HG03175 (cell line): ENCODE measurements around the gene CASTOR1.

ENCODE experiments used
- ATAC-seq: cut with Tn5 transposase; IDR thresholded peaks from one replicate; pipeline ENCODE4 v1.9.1; 2021; ENCODE audit warnings: mild to moderate bottlenecking, moderate library complexity; ENCODE audit not compliant: unreplicated experiment

CASTOR1 gene

DNA sequence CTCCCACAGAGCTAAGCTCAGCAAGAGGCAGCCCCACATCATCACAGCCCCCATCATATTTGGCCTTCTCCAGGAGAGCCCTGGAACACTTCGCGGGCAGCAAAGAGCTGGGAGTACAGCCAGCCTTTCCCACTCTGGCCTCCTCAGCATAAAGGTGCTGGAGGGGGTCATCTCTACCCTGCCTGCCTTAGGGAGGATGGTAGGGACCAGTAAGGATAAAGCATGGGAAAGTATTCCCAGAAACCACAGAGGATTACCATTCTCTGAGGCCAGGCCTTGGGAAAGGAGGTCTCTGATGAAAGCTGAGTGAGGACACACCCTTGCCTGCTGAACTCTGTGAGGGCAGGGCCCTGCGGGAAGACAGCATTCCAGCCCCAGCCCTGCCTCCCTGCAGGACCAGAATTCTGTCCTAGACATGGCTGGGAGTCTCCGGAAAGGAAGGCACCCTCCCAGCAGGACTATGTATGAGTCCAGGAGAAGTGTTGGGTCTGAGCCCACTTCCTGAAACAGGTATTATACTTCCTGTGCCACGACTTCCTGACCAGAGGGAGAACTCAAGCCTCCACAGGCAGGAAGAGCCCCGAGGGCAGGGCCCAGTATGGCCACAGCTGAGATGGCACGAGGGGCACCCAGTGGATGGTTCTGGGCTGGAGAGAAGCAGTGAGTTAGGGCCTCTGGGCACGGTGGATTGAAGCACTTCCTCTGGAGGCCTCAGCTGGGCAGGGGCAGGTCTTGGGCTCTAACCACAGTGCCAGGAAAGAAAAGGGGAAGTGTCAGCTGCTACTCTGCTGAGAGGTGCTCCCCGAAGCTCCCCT lies 12.9 kb upstream of the CASTOR1 start:
- no peak for ATAC-seq

DNA sequence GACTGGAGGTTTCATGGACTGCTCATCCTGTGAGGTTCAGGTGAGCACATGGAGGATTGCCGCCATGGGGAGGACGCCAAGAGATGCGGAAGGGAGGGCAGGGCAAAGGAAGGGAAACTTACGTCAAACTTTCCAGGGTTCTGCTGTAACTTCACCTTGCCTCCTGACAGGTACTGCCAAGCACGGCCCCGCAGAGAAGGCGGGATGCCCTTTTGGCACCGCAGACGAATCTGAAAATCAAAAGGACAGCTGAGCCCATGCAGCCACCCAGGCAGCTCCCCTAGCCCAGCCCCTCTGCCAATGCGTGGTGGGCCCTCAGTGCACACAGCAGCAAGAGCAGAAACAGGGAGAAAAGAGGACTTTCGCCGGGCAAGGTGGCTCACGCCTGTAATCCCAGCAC lies 10.0 kb upstream of the CASTOR1 start:
- no peak for ATAC-seq

DNA sequence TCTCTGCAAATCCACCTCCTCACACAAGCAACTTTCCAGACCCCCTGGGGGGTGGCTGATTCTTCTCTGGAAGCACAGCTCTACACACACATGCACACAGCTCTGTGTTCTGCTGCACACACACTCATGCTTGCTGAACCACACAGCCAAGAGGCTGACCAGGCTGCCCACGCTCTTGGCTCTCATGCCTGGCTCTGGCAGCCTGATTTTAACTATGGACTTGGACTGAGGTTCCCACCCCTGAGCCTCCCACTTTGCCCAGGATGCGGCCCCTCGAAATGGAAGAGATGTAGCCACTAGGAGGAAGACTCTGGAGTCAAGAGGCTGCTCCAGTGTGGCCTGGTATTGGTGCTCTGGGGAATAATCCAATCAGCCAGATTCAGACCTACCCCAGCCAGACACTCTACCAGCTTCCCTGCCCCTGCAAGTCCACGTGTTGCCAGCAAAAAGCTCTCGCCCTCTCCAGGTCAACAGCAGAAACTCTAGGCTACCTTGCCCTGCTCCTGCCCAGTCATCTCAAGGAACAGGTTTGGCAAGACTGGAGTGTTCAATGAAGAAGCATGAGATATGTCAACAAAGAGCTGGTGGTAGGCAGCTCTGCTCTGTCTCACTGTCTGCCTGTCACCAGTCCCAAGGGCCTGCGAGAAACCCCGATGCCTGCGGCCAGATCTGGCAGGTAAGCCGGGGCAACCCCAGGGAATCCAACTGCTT lies 8.8 kb upstream of the CASTOR1 start:
- no peak for ATAC-seq

DNA sequence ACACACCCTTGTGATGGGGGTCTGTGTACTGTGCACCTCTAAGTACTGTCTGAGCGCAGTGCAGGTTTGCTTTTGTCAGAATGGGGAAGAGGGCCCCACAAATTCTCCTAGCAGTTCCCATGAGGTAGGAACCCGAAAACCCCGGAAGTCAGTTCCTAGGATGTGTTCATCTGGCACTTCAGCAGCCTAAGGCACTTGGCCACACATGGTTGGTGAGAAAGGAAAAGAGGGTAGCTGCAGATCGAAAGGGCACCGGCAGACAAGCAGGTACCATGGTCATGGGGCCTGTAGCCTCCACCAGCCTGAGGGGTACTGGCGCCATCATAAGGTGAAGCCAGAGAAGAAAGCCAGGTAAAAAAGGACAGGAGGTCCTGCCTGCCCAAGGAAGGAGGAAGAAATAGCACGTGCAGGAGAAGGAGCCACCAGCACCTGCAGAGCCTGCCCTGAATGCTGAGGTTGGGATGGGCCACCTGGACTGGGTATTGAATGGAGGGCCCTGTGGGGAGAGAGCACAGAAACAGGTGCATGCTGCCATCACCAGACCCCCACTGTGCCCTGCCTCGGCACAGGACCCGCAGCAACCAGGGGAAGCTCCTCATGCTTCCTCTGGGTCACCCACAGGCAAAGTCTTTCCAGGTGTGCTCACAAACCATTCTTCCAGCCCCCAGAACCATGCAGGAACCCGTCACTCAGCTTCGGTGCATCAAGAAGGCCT lies 8.1 kb upstream of the CASTOR1 start:
- no peak for ATAC-seq

DNA sequence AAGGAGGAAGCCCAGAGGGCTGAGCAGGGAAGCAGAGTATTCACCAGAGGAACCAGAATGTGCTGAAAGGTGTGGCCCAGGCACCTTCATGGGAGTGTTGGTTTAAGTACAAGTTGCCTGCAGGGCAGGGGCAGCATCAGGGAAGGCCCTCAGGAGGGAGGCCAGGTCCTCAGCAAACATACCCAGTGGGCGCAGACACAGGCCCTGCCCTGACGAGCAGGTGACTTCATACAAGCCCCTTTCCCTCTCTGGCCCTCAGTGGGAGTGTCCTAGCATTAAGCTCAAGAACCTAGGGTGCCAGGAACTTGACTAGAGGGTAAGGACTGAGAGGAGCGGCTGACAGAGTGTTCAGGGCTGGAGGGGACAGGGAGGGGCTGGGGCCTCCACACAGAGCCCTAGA lies 7.5 kb upstream of the CASTOR1 start:
- ATAC-seq = no peak

DNA sequence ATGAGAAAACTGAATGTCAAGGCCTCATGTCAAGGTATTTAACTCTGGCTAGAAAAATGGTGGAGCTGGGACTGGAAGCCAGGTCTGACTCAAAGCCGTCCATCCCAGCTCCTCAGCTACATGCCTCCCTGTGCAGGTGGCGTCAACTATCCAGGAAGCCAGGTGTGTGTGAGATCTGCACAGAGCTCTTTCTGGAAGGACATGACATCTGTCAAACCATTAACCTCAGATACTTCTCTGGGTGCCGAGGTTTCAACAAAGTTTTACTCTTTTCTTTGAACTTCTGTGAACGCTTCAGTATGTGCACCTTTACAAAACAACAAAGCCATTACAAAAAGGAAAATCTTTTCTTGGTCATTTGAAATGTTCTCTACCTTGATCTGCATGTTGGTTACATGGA lies 7.0 kb upstream of the CASTOR1 start:
- no peak for ATAC-seq

DNA sequence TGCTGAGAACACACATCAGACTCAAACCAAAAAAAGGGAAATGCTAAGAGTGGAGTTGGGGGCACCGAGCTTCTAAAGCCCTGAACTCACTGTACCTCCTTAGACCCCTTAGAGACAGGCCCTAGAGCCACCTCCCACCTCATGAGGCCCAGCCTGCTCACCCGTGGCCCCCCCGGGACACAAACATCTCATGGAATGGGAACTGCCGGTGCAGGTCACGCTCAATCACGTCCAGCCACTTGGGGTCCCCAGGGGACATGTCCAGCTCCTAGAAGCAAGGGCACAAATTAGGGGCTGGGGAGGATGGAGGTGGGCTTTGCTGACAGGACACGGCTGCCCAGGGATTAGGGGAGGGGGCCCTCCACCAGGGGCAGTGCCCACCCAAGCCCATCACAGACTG lies 6.3 kb upstream of the CASTOR1 start:
- no peak for ATAC-seq

DNA sequence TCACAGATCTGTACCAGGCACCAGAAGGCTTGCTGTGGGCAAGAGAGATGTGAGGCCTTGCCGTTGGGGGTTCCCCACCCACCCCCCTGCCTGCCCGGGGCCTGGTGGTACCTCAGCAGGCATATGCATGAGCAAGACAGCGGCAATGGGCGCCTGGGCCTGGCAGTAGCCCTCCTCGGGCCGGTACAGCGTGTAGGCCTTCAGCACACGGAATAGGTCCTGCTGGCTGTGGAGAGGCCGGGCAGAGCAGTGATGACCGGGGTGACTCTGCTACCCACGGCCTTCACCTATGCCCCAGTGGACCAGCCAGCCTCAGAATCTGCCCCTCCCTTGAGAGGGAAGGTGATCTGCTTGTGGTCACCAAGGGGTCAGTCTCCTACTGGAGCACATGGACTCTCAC lies 5.5 kb upstream of the CASTOR1 start:
- ATAC-seq = no peak

DNA sequence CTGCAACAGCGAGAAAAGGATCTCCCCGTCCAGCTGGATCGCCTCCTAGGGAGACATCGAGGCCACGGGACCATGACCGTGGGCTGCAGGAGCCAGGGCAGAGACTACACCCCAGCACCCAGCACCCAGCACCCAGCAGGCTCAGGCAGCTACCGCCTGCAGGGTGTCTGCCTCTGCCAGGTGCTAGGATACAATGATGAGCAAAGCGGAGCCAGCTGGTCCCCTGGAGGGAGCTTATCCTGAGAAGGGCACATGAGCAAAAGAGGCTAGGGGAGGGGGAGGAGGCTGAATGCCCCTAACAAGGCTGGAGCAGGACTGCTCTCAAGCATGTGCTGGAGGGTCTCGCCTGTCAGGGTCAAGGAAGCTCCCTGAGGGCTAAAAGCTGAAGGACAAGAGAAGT lies 4.8 kb upstream of the CASTOR1 start:
- no peak for ATAC-seq

DNA sequence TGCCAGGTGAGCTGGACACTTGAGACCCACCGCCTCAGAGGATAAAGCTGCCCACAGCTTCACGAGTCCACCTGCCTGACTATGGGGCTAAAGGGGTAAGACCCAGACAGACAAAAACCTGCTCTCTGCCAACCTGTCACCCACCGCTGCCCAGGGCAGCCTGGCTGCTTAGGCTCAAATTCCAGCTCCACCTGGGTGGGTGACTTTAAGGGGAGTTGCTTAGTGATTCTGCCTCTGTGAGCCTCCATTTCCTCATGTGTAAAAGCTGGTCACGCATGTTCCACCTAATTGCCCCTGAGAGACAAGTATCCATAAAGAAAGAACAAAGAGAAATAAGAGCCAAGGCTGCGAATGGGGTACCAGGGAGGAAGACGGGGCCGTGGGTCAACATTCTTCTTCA lies 3.7 kb upstream of the CASTOR1 start:
- ATAC-seq = no peak

DNA sequence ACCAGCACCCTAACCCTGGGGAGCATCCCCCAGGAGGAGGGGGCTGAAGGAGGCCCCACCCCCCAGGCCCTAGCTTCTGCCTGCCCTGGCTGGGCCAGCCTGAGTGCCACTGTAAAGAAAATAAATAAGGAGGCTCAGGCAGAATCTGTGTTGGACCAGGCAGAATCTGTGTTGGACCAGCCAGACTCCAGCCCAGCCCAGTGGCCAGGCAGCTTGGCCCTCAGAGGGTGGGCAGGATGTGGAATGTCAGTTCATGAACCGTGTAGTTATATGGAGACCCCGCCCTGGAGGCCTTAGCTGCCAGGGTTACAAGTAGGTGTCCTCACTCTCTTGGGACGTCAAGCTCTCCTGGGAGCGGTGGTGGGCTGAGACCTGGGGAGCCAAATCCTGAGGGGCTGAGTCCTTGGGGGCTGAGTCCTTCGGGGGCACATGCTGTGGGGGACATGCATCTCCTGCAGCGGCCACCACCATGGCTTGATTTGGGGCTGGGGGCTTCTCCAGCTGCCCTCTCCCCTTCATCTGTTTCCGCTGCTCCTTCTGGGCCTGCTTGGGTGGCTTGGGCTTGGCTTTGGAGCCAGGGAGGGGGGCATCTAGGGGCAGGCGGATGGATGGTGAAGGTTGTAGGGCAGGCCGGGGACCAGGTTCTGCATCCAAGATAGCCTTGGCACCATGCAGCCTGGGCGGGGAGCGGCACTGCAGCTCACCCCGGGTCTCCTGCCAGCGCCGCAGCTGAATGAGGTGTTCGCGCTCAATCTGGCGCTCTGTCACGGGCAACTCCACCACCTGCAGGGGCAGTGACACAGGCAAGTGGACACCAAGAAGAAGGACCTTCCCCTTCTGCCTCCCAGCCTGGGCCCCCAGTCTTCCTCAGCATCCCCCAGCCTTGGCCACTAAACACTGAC lies 3.0 kb upstream of the CASTOR1 start:
- no peak for ATAC-seq

DNA sequence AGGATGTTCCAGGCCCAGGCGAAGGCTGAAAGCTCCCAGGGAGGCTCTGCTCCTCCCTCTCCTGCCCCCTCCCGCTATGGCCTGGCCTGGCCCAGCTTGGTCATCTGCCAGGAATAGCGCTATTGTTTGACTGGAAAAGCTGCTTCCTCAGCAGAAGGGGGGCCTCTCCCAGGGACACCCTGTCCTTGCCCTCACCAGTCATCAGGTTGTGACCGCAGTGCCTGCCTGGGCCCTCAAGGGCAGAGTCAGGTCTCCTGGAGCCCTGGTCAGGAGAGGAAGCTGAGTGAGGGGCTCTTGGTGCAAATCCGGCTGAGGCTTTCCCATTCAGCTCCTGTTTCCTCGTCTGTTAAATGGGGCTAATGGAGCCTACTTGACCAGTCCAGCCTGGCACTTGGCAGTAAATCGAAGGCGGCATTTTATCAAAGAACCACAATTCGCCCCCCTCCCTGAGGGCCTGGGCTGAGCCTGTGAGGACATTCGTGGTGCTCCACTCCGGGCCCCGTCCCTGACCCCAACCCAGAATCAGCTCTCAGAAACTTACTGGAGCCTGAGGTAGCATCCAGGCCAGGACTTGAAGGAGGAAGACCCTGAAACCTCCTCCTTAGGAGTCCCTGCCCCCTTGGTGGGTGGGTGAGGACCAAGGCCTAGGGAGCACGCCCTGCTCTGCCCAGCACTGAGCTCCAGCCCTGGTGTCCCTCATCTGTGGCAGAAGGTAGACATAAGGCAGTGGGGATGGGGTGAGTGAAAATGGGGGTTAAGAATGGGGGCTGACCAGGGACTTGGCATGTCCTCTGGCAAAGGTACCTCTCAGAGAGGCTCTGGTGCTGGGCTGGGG lies 2.0 kb upstream of the CASTOR1 start:
- ATAC-seq = no peak

DNA sequence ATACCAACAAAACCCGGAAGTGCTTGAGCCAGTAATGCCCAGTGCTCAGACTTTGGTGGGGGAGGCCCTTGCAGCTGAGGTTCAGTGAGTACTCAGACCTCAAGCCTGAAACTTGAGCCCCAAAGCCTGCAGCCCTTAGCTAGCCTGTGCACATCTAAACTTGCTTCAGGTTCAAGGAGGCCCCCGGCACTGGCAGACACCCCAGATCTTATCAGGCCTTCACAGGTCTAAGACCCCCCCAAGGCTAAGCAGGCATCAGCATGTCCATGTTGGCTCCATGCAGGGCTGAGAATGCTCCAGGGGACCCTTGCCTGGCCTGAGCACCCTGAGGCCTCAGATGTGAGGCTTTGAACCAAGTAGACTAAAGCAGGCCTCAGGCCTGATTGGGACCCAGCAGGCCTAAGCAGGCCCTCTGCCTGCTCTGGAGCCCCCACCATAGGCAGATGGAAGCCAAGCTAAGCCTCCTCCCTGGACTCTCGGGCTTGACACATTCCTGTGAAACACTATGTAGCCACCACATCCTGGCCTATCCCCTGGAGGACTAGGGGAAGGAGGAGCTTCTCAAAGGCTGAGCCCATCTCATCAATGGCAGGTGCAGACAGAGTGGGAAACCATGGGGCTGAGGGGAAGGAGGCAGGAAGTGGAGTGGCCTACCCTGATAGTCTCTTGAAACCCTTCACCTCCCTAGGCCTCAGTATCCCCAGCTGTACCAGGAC lies 1.2 kb upstream of the CASTOR1 start:
- no peak for ATAC-seq

DNA sequence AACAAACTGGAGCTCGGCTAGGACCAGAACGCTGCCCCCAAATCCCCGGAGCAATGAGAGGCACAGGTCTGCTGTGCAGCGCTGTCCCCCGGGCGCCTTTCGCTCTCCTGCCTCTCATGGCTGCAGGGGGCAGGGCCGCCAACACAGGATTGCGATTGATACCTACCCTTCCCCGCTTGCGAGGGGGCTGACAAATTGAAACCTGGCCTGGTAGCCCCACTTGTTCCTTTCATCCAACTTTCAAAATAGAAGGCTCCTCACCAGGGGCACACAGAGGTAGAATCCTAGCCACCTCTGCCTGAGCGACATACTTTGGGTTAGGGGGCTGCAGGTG lies 642 bp upstream of the CASTOR1 start:
- peak; percentile 26 for ATAC-seq

DNA sequence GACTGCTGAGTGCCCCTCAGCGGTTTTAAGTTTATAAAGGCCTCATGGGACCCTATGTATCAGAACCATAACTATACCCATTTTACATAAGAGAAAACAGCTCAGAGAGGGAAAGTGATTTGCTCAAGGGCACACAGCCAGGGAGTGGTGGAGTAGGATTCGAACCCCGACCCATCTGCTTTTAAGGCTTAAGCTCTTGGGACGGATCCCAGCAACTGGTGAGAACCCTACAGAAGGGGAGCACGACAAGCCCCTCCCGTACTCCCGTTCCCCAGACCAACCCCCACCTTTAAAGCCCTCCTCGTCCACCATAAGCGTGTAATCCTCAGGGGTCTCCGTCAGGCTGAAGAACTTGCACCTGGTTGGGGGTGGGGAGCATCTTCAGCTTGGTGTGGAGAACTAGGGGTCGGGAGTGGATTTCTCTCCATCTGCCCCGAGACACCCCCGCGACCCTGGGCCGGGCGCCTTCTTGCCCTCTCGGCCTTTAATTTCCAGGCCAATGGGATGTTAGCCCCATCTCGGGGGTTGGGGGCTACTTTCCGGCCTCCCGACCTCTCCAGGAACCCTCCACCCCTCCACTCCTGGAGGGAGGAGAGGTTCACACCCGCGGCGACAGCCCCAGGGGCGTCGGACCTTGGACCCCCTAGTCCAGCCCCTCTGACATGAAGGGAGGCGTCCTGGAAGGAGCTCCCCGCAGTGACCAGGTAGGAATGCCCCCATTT lies 725 bp downstream of the CASTOR1 start:
- no peak for ATAC-seq

DNA sequence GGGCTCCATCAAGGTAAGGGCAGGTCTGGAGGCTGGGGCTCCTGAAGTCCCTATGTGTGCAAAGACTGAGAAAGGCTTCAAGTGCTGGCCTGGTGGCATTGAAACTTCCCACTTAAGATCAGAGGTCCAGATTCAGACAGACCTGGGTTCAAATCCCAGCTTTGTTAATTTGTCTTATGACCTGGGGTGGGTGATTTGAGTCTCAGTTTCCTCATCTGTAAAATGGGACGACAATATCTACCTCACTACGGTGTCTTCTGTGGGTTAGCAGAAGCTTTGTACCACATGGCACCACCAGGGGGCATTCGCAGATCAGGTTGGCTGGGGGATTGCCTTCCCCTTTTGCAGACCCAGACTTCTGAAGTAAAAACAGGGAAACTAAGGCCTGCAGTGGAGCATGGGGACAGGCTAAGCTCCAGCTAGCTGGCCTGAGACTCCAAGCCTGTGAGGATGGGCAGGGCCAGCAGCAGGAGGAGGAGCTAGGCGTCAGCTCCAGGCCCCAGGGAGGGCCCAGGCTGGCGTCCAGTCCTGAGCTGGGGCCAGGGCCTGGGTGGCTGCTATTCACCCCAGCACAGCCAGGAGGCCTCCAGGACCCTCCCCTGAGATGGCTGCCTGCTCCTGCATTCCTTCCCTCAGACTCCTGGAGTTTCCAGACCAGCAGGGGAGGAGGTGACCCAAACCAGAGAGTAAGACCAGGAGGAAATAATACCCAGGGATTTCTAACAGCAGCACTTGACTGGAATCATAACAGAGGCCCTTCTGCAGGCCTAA lies 1.5 kb downstream of the CASTOR1 start:
- ATAC-seq = no peak

DNA sequence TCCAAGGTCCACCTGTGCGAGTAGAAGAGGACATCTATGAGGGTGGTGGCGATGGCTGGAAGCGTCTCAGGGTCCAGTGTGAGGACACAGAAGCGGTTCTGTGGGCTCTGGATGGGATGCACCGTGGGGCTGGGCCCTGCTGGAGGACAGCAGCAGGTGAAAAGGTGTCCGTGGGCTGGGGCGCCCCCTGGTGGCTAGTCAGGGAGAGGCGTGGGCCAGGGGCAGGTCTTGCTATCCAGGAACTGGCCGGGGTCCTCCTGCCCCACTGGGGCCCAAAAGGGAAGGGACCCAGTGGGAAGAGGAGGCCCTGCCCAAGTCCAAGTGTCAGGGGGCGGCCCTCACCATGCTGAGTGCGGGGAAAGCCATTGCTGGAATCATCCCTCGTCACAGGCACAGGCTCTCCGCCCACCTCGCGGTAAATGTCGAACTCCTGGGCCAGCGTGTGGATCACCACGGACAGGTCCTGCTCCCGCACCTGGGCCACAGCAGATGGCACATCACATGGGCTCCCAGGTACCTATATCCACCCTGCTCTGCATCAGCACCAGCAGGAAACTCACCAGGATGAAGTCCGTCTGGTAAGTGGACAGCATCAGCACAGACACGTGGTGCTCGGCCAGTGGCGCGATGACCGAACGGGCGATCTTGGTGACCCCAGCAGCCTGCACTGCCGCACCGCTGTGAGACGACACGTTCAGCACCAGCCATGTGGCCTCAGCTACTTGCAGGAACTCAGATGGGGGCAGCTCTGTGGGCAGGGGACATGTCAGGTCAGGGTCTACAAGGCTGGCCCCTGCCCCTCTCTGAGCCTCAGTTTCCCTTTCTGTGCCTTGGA lies 2.3 kb downstream of the CASTOR1 start:
- ATAC-seq = no peak
